SH-SY5Y (cell line): ENCODE results near the gene CYB5R4.

Source experiments
- GATA2 ChIP-seq: IDR thresholded peaks from 2 replicates; pipeline ENCODE4 v1.6.1; 2011; ENCODE audit warnings: mild to moderate bottlenecking, low read depth, low read length
- GATA3 ChIP-seq: IDR thresholded peaks from 2 replicates; pipeline ENCODE4 v1.6.1; 2011; ENCODE audit warnings: low read depth, mild to moderate bottlenecking, low read length, moderate library complexity

The CYB5R4 gene

DNA sequence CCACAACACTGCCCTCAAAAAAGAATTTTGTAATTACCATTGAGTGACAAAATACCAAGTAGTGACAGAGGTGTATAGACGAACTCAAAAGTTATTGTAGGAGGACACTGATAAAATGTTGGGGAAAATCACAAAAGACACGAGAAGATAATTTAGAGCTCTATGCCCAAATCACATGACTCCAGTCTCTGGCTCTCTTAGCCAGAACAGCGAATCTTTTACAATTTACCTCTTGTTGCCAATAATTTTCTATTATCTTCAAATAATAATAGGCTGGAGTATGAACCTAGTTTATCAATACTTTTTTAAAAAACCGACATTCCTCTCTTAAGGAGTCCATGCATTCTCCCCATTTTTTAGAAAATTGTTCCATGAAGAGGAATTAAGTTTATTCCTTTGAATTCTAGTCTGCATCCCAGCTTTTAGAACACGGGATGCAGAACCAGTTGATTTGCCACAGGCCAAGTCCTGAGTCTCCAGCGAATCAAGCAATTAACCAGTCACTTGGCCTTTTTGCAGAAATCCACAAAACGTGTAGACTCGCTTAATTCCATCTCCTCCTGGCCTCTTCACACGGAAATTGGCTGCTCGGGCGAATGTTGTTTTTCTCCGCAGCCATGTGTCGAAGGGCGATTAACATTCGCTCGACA, 6.8 kb upstream of the CYB5R4 start:
- TF ChIP-seq GATA3 = no peak
- no peak for TF ChIP-seq GATA2

DNA sequence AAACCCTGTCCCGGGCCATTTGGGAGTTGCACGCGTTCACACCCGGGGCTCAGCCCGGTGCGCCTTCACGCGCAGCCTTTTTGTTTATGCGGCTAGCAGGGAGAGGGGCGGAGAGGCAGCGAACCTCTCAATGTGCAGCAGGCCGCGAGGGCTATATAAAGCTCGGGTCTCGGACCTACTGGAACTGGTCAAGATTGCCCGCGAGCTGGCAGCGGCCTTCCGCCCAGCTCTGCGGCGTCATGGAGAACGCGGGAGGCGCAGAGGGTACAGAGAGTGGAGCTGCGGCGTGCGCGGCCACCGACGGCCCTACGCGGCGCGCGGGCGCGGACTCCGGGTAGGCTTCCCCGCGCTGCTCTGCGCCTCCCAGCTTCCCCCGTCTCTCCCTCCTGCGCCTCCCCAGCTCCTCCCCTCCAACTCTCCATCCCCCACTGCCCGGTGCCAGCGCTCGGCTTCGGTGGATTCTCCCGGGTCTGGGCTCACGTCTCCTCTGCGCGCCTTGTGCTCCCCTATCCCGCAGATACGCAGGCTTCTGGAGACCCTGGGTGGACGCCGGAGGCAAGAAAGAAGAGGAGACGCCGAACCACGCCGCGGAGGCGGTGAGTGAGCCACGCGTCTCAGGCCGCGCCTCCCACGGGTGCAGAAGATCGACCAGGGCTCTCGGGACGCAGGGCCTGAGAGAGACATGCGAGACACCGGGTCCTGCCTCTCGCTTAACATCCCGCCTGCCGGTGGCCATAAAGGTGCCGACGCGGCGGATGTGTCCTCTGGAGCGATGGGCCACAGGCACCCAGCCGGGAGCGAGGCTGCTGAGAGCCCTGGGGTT, 6.1 kb upstream of the CYB5R4 start, which contains the start of gene RIPPLY2:
TSS of gene RIPPLY2 (plus strand) at position 183 of the 823 bp plus-strand sequence. CDS start at position 240, 57 bp downstream.
- TF ChIP-seq GATA2 = no peak; the same call in 1 of the 2 replicates
- no peak for TF ChIP-seq GATA3

DNA sequence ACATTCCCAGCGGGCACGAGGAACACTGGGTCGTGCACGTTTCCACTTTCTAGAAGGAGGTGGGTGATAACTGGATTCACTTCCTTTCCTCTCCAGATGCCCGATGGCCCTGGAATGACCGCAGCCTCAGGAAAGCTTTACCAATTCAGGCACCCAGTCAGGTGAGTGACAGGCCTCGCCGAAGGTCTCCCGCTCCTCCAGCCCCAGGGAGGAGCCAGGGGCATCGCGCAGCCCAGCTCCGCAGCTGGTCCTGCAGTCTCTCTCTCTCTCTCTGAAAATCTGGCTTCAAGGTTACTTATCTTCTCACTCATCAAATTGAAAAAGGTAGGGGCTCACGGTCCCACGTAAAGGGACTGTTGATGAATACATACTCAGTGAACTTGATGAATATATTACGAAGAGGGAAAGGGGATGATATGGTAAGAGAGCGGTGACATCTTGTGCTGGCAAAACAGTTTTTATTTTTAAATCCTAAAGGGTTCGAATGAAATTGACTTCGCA, 5.4 kb upstream of the CYB5R4 start:
- TF ChIP-seq GATA2 (peak; percentile 66; the same call in 1 of the 2 replicates), GATA3 (0 out of 2 replicates have a peak, but pooled peaks have one; percentile 35)

DNA sequence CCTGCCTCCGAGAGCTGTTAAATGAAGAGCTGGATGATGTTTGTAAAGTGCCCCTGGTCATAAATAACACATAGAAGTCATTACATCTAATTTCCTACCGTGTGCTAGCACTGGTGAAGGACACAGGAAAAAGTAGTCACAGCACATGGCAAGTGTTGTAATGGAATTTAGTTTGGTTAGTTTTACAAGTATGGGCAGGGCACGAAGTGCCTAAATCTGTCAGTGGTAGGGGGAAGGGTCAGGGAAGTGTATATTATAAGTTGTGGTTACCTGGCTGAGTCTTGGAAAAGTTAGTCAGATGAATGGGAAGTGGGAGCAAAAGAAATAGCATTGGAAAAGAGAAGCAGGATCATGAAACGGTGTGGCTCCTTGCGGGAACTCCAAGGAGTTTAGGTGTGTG, 4.7 kb upstream of the CYB5R4 start:
- no peak for TF ChIP-seq GATA3
- TF ChIP-seq GATA2 = no peak

GRCh38 chr6:83860359-83860755, 868 bp downstream of the CYB5R4 start:
- no peak for TF ChIP-seq GATA2
- no peak for TF ChIP-seq GATA3

- no peak for TF ChIP-seq GATA2
Observed at GRCh38 chr6:83860782-83861495, 1.4 kb downstream of the CYB5R4 start.

DNA sequence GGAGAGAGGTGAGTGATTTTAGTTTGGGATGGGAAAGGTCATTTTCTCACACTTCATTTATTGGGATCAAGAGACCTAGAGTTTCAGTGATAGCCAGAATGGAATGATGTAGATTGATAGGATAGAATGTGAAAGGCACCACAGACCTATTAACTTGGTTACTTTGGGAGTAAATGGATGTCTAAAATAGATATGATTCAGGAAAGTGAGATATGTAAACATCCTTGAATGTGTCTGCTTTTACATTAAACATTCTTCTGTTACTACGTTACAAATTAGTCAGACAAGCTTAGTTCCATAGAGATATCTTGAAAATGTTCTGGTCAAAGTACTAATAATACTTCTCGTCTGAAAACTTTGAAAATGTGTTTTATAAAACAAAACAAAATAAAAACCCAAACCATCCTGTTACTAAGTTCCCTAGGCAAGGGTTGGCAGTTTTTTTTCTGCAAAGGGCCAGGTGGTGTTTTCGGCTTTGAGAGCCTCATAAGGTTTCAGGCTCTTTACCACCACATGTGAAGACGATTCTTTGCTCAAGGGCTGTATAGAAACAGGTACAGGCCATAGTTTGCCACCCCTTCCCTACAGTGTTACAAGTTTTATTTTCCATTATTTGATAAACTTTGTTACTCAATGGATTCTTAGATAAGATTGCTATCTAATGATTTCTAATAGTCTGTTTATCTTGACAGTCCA, 3.4 kb downstream of the CYB5R4 start:
- no peak for TF ChIP-seq GATA2
- no peak for TF ChIP-seq GATA3

DNA sequence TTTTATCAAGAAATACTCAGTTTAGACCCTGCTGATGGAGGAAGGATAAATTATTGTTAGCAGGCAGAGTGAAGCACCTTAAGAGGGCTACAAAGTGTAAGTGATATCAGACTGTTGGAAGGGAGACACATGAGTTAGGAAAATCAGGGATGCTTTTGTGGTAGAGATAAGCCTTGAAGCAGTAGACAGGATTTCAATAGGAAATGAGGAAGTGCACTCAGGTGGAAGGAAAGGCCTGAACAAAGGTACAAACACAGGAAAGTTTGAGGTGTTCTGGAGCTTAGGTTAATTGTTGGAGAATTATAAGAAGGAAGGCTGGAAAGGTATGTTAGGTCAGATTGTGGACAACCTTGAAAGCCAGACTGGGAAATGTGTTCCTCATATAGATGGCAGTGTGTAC, 7.6 kb downstream of the CYB5R4 start:
- TF ChIP-seq GATA3 = no peak
- TF ChIP-seq GATA2 = no peak

DNA sequence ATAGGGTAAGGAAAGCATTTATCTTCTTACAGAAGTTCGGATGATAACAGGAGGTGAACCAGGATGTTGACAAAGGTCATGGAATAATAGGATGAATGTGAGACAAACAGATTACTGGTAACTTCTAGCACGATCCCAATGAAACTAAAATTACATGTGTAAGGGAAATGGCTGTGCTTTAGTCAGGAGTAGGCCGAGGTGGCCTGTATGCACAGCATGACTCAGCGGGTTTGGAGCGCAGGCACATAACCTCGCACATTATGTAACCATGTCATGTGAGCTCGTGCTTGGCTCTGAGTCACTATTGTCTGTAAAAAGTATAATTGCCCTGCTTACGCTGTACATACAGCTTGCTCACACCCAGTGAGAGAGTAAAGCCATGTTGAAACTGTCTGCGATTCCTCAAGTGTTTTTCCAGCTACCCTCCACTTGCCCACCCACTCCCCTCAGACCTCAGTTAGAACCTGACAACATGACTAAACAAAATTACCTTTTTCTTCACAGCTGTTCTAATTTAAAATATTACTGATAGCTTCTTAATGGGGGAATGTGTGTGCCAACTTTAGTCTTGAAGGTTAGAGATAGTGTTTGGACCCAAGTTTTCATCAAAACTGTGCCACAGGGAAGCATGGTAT, 8.2 kb downstream of the CYB5R4 start:
- TF ChIP-seq GATA2 = no peak
- TF ChIP-seq GATA3 = no peak

DNA sequence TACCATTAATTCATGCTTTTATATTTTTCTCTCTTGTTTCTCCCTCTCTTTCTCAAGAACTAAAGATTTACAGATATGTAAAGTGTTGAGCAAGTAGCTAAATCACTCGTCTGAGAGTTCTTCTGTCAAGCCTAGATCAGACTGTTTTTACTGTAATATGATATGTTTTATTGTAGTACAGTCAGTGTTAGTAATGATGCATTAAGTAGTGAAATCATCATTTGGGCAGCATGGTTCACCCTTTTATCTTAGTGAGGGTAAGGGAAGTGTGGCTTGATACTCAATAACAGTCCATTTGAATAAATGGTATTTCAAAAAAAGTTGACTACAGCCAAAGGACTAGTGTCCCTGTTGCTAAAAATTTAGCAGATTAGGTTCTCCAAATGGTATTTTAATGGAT, 9.2 kb downstream of the CYB5R4 start:
- TF ChIP-seq GATA3 (no peak), GATA2 (no peak)

GRCh38 chr6:83870649-83871048, 11.2 kb downstream of the CYB5R4 start:
- no peak for TF ChIP-seq GATA2
- no peak for TF ChIP-seq GATA3

DNA sequence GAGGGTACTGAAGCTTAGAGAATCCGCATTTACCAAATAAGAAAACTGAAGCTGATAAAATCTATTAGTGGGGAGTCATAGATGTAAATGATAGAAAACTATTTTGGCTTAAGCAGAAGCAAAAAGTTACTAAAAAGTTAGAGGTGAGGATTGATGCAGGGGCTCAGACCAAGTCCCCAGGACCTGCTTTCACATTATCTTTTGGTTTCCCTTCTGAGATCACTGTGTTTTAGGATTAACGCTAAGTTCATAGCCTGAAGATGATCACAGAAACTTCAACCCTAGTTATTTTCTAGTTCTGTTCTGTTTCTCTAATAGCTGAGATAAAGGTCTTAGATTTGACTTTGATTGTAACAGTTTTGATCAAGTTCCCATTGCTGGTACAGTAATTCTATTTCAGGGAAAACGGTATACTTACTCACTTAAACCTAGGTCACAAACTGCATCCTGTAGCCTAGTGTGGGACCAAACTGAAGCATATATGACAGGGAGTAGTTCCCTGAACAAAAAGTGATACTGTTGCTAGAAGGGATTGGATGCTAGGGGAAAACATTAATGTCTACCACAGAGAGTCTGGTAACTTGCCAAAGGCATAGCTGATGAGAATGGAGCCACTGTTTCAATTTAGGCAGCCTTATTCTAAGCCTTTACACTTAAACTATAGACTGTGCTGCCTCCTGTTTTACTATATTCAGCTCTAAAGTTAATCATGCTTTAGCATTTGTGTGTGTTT, 13.1 kb downstream of the CYB5R4 start:
- TF ChIP-seq GATA3 = no peak
- no peak for TF ChIP-seq GATA2

DNA sequence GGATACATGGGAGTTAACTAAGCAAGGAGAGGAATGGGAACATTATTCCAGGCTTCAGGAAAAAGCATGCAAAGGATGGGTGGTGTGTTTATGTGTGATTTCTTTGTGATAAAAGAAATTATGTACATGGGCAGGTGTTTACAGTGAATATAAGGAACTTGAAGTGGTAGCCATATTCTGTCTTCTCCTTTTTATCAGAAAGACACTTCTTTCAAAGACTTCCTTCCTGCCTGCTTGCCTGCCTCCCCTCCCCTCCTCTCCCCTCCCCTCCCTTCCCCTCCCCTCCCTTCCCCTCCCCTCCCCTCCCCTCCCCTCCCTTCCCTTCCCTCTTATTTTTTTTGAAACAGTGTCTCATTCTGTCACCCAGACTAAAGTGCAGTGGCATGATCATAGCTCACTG, 14.4 kb downstream of the CYB5R4 start:
- TF ChIP-seq GATA3 (no peak), GATA2 (no peak)

GRCh38 chr6:83875843-83876242, 16.4 kb downstream of the CYB5R4 start:
- TF ChIP-seq GATA2 (no peak), GATA3 (no peak)
